ENCODE results near the gene CYB5D1.

CYB5D1 gene

DNA sequence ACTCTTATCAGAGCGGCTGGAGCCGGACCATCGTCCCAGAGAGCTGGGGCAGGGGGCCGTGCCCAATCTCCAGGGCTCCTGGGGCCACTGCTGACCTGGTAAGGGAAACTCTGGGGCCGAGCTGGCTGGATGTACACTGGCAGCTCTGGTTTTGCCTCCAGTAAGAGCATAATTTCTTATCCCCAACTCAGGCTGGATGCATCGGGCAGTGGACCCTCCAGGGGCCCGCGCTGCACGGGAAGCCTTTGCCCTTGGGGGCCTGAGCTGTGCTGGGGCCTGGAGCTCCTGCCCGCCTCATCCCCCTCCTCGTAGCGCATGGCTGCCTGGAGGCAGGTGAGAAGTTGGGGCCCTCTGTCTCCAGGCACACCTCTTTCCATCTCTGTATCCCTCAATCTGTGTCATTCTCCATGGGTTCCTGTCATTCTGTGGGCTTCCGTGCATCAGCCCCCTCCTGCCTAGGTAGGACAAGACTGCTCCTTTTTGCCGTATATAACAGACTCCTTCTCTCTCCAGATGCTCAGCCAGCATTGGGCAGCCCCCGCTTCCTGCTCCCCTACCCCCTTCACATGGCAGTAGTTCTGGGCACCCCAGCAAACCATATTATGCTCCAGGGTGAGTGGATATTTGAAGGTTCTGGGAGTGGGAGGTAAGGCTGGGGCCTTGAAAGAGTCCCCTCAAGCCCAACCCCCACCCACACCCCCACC is 12.3 kb upstream of the CYB5D1 start:
- no peak for DNase-seq

DNA sequence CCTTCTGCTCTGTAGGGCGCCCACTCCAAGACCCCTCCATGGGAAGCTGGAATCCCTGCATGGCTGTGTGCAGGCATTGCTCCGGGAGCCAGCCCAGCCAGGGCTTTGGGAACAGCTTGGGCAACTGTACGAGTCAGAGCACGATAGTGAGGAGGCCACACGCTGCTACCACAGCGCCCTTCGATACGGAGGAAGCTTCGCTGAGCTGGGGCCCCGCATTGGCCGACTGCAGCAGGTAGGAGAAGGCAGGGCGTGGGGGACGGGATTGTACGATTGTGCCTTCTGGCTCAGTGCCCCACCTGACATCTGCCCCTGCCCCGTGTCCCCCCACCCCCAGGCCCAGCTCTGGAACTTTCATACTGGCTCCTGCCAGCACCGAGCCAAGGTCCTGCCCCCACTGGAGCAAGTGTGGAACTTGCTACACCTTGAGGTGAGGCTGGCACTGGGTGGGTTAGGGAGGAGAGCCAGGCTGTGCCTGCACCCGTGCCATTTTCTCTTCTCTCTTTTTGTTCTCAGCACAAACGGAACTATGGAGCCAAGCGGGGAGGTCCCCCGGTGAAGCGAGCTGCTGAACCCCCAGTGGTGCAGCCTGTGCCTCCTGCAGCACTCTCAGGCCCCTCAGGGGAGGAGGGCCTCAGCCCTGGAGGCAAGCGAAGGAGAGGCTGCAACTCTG is 11.6 kb upstream of the CYB5D1 start:
- DNase-seq = no peak

DNA sequence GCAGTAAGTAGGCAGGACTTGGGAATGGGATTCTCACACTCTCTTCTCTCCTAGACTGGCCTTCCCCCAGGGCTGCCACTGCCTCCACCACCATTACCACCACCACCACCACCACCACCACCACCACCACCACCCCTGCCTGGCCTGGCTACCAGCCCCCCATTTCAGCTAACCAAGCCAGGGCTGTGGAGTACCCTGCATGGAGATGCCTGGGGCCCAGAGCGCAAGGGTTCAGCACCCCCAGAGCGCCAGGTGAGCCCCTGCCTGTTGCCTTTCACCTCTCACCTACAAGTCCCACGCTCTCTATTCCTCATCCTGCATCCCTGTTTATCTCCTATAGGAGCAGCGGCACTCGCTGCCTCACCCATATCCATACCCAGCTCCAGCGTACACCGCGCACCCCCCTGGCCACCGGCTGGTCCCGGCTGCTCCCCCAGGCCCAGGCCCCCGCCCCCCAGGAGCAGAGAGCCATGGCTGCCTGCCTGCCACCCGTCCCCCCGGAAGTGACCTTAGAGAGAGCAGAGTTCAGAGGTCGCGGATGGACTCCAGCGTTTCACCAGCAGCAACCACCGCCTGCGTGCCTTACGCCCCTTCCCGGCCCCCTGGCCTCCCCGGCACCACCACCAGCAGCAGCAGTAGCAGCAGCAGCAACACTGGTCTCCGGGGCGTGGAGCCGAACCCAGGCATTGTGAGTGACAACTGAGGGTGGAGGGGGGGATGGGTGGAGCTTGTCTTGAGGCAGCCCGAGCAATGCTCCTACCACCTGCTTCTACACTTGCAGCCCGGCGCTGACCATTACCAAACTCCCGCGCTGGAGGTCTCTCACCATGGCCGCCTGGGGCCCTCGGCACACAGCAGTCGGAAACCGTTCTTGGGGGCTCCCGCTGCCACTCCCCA is 10.8 kb upstream of the CYB5D1 start:
- DNase-seq = no peak

DNA sequence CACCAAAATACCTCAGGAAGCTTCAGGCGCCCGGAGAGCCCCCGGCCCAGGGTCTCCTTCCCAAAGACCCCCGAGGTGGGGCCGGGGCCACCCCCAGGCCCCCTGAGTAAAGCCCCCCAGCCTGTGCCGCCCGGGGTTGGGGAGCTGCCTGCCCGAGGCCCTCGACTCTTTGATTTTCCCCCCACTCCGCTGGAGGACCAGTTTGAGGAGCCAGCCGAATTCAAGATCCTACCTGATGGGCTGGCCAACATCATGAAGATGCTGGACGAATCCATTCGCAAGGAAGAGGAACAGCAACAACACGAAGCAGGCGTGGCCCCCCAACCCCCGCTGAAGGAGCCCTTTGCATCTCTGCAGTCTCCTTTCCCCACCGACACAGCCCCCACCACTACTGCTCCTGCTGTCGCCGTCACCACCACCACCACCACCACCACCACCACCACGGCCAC is 9.6 kb upstream of the CYB5D1 start:
- DNase-seq = no peak

DNA sequence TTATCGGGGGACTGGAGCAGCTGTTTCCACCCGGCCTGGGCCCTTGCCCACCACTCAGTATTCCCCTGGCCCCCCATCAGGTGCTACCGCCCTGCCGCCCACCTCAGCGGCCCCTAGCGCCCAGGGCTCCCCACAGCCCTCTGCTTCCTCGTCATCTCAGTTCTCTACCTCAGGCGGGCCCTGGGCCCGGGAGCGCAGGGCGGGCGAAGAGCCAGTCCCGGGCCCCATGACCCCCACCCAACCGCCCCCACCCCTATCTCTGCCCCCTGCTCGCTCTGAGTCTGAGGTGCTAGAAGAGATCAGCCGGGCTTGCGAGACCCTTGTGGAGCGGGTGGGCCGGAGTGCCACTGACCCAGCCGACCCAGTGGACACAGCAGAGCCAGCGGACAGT is 9.1 kb upstream of the CYB5D1 start:
- no peak for DNase-seq

DNA sequence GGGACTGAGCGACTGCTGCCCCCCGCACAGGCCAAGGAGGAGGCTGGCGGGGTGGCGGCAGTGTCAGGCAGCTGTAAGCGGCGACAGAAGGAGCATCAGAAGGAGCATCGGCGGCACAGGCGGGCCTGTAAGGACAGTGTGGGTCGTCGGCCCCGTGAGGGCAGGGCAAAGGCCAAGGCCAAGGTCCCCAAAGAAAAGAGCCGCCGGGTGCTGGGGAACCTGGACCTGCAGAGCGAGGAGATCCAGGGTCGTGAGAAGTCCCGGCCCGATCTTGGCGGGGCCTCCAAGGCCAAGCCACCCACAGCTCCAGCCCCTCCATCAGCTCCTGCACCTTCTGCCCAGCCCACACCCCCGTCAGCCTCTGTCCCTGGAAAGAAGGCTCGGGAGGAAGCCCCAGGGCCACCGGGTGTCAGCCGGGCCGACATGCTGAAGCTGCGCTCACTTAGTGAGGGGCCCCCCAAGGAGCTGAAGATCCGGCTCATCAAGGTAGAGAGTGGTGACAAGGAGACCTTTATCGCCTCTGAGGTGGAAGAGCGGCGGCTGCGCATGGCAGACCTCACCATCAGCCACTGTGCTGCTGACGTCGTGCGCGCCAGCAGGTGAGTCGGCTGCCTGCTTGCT is 8.6 kb upstream of the CYB5D1 start:
- no peak for DNase-seq

DNA sequence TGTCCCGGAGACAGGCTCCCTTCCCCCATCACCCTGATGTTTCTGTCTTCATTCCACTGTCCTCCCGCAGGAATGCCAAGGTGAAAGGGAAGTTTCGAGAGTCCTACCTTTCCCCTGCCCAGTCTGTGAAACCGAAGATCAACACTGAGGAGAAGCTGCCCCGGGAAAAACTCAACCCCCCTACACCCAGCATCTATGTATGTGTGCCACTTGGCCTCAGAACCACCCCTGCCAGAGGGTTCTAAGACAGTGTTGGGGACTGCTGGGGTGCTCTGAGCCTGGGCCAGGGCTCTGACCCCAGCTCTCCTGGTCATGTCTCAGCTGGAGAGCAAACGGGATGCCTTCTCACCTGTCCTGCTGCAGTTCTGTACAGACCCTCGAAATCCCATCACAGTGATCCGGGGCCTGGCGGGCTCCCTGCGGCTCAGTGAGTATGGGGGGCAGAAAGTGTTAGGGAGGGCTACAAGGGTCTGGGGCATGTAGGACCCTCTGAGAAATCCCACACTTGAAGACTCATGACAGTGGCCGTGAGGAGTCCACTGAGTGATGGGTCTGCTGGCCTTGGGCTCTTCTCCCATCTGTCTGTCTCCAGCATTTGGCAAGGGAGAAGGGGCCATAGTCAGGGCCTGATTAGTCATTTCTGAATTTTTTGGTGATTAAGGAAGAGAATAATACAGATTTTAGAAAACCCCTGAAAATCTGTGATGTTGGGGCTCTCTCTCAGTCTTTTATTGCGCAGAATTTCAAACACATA is 7.9 kb upstream of the CYB5D1 start:
- DNase-seq = no peak

DNA sequence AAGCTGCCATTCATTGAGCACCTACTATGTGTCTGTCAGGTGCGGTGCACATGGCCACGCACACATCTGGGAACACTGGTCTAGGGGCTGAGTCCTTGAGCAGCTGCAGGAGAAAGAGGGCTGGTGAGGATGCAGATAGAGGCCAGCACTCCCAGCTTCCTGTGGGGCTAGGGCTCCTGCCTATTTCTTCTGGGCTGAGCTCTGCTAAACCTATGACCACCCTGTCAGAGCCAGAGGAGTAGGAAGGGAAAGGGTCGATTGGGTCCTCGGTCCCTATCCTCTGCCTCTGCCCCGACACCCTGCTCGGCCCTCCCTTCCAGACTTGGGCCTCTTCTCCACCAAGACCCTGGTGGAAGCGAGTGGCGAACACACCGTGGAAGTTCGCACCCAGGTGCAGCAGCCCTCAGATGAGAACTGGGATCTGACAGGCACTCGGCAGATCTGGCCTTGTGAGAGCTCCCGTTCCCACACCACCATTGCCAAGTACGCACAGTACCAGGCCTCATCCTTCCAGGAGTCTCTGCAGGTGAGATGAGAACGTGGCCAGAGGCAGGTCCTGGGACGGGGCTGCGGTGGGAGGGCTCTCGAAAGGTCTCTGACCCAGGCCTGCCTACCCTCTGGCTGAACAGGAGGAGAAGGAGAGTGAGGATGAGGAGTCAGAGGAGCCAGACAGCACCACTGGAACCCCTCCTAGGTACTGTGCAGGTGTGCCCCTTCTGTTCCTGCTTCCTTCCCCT is 6.9 kb upstream of the CYB5D1 start:
- DNase-seq = no peak

DNA sequence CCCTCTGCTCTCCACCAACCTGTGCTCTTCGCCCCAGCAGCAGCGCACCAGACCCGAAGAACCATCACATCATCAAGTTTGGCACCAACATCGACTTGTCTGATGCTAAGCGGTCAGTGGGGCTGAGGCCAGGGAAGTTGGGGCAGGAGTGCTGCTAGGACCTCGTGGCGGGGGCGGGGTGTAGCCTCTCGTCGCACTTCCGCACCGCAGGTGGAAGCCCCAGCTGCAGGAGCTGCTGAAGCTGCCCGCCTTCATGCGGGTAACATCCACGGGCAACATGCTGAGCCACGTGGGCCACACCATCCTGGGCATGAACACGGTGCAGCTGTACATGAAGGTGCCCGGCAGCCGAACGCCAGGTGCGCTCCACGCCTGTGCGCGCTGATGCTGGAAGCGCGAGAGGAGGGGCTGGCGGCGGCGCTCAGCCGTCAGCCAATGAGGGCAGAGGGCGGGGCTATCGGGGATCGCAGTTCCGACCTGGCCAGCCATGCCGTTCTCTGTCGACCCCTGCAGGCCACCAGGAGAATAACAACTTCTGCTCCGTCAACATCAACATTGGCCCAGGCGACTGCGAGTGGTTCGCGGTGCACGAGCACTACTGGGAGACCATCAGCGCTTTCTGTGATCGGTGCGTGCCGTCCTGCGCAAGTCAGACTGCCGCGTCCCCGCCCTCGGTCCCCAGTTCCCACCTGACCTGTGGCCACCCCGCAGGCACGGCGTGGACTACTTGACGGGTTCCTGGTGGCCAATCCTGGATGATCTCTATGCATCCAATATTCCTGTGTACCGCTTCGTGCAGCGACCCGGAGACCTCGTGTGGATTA is 6.2 kb upstream of the CYB5D1 start:
- peak; percentile 60 to 70 for DNase-seq

DNA sequence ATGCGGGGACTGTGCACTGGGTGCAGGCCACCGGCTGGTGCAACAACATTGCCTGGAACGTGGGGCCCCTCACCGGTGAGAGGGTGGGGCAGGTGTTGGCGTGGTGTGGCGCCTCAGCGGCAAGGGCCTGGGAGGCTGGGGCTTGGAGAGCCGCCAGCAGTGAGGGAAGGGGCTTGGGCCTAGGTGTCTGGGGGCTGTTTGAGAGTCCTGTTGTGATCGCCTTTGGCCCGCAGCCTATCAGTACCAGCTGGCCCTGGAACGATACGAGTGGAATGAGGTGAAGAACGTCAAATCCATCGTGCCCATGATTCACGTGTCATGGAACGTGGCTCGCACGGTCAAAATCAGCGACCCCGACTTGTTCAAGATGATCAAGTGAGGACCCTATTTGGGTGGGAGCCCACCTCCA is 5.5 kb upstream of the CYB5D1 start:
- DNase-seq = no peak

DNA sequence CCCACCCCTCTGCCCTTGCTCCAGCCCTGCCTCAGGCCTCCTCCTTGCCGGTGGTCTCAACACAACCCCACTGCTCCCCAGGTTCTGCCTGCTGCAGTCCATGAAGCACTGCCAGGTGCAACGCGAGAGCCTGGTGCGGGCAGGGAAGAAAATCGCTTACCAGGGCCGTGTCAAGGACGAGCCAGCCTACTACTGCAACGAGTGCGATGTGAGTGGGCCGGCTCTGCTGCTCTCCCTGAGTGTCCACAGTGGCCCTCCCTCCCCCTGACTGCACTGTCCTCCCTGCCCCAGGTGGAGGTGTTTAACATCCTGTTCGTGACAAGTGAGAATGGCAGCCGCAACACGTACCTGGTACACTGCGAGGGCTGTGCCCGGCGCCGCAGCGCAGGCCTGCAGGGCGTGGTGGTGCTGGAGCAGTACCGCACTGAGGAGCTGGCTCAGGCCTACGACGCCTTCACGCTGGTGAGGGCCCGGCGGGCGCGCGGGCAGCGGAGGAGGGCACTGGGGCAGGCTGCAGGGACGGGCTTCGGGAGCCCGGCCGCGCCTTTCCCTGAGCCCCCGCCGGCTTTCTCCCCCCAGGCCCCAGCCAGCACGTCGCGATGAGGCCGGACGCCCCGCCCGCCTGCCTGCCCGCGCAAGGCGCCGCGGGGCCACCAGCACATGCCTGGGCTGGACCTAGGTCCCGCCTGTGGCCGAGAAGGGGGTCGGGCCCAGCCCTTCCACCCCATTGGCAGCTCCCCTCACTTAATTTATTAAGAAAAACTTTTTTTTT is 4.7 kb upstream of the CYB5D1 start:
- no peak for DNase-seq

DNA sequence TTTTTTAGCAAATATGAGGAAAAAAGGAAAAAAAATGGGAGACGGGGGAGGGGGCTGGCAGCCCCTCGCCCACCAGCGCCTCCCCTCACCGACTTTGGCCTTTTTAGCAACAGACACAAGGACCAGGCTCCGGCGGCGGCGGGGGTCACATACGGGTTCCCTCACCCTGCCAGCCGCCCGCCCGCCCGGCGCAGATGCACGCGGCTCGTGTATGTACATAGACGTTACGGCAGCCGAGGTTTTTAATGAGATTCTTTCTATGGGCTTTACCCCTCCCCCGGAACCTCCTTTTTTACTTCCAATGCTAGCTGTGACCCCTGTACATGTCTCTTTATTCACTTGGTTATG is 4.1 kb upstream of the CYB5D1 start:
- no peak for DNase-seq

DNA sequence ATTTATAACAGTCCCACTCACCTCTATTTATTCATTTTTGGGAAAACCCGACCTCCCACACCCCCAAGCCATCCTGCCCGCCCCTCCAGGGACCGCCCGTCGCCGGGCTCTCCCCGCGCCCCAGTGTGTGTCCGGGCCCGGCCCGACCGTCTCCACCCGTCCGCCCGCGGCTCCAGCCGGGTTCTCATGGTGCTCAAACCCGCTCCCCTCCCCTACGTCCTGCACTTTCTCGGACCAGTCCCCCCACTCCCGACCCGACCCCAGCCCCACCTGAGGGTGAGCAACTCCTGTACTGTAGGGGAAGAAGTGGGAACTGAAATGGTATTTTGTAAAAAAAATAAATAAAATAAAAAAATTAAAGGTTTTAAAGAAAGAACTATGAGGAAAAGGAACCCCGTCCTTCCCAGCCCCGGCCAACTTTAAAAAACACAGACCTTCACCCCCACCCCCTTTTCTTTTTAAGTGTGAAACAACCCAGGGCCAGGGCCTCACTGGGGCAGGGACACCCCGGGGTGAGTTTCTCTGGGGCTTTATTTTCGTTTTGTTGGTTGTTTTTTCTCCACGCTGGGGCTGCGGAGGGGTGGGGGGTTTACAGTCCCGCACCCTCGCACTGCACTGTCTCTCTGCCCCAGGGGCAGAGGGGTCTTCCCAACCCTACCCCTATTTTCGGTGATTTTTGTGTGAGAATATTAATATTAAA is 3.6 kb upstream of the CYB5D1 start:
- no peak for DNase-seq

DNA sequence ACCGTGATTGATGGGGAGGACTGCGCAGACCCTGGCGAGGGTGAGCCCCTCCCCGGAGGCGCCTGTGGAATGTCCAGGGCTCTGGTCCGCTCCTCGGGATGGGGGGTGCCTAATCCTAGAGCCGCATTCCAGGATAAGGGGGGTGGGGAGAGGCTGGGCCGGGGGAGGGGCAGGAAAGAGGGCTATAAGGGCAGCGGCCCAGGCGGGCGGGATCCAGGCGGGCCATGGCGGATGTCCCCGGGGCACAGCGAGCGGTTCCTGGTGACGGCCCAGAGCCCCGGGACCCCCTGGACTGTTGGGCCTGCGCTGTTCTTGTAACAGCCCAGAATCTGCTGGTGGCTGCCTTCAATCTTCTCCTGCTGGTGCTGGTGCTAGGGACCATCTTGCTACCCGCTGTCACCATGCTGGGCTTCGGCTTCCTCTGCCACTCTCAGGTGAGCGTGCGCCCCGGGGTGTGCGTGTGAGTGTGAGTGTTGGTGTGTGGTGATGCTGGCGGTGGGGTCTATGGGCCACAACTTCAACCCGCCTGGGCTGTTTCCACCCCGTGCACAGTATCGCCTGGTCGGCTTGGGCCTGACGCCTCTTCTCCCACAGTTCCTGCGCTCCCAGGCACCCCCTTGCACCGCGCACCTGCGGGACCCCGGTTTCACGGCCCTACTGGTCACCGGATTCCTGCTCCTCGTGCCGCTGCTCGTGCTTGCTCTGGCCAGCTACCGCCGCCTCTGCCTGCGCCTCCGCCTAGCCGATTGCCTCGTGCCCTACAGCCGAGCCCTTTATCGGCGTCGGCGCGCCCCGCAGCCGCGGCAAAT is 2.7 kb upstream of the CYB5D1 start, which contains the start of gene TMEM88:
Gene TMEM88 (plus strand): TSS at position 216 of the 809 bp plus-strand sequence. CDS start 9 bp downstream, at position 225.
- DNase-seq = no peak

DNA sequence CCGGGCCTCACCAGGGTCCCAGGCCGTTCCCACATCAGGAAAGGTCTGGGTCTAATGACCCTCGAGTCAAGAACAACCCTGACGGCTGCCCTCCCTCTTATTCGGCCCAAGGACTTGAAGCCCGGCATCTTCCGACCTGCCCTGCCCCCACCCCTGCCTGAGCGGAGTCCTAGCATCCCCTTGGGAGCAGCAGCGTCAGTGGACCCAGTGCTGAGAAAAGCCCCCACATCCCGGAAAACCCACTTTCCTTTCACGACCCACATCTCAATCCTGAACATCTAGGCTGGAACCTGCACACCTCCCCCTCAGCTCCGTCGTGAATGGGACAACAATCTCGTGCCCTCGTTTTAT is 2.2 kb upstream of the CYB5D1 start:
- DNase-seq = no peak

DNA sequence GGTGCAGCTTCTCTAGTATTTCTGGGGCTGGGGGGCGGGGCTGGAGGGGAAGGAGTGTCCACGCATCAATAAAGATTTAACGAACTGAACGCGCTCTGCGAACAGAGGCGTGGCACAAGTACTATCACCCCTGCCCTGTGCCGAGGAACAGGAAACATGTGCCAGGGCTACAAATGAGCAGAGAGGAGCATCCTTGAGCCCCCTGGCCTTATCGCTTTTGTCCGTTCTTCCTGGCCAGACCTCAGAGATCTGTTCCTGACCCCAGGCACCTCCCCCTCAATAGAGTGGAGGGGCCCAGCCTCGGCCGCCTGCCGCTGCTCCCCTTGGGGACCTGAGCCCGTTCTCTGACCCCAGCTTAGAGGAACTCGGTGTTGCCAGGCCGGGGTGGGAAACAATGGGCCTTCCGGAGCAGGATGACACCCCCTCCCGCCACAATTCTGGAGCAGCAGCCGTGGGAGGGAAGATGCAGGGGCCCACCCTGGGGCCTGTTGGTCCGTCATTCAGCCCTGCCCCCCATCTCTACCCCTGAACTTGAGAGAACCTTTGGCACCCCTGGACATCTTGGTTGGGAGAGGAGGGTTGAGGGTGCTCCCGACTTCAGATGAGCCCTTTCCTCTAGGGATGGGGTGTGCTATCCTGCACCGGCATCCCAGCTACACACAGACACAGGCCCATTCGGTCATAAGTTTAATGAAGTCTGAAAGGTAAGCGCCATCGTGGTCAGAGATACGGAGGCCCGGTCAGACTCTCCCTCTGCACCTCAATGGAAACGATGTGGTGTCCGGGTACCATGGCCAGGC is 1.6 kb upstream of the CYB5D1 start:
- peak; percentile 43 to 46 for DNase-seq

All from Kasumi-1 (cell line).